Caki2 (cell line): ENCODE results near the gene CNP. TPM values are rescaled to one million over a fixed set of nuclear protein-coding genes. Genes with fewer than 3 reads are reported as not detected.
"Not testable (repeated sequence)": the region's sequence is repeated elsewhere in the genome, so short reads cannot be mapped to it uniquely, and the experiment has no call there.

Experiments
- DNase-seq: peaks from one replicate; pipeline ENCODE4 v3.0.0-alpha.2; 2015; ENCODE audit warnings: low read depth
- in situ Hi-C: cut with HindIII; loops from 2 replicates; pipeline ENCODE4 v1.10.0; 2016; ENCODE audit warnings: low sequenced_read_pairs, low pct_unique_long_range_greater_than_20kb, mixed read lengths
- total RNA-seq: library from RNA; depleted of rRNA; stranded (reverse); fragments of >200 nt; shearing (Covaris generic); gene quantifications from 2 replicates; pipeline ENCODE4 v1.2.3, GENCODE V29; 2014; ENCODE audit warnings: low replicate concordance; rRNA removed

CNP gene
- 50.2 and 67.0 TPM in 2 replicates for total RNA-seq

DNA sequence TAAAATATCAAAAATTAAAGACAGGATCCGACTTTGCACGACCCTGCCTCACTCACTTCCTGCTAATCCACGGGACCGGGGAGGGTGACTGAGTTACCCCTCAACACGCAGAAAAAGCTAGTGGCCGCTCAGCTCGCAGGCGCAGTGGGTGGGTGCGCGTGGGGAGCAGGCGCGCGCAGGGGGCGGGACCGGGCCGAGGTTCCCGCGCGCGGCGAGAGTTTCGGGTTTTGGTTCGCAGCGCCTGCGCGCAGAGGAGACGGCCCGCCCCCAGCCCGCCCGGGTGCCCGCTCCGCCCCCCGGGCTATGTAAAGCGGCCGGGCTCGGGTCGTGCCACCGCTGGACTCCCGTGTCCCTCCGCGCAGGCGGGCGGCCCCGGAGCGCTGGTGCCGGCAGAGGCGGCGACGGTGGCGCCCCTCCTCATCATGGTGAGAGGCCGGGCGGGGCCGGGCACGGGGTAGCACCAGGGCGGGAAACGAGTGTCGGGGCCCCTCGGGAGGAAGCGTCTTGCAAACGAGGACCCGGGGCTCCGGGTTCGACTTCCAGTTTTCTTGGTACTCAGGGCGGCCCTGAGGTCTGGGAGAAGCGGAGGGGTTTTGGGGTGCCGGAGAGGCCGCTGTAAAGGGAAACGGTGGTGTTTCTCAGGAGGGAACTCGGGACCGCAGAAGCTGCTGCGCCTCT lies at the start of gene CNP:
Gene CNP, plus strand, starts transcription at position 333 of the 678 bp plus-strand sequence. Its CDS starts 90 bp downstream, at position 423.
- peak; percentile 76 for DNase-seq
- in situ Hi-C loops, result no loop called here

DNA sequence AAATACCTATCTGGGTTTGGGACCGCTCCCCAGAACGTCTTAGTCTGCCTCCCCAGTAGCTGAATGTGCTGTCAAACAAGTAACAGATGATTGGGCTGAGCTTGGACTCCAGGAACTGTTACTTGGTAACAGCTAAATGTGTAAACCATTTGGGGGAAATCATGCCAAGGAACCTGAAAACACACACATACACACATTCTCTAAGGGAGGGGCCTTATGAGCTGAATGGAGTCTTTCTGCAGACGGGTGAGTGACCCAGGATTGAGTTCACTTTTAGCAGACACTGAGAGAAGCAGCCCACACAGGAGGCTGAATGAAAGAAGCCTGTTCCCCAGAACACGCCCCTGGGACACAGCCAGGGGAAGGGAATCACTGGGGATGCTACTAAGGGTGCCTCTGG lies 49.4 kb upstream of the CNP start:
- DNase-seq, result peak; percentile 50

DNA sequence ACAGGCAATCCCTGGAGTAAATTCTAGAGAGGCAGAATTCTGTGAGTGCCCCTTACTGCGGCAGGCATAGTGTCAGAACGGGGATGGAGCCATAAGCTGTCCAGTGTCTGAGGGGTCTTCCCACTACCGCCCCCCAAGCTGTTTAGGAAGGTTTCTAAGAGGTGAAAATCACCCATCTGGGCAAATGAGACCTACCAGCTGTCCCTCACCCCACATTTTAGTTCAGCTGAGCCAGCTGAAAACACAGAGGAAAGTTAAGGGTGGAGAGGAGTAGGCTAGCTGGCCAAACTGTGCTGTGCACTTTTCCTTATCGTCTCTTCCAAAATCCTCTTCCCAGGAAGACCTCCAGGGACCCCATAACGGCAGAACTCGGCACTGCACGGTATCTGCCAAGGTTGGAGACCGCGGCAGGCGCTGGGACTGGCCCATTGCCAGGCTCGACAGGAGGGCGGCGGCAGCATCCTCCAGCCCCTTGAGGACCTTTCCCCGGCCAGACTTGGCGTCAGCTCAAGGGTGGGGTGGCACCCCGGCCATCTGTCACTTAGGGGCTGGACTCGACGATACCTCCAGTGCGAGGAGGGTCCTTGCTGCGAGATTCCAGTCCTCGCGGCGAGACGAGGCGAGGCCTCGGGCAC lies 48.8 kb upstream of the CNP start:
- peak; percentile 38 for DNase-seq
- in situ Hi-C loops, result no loop called here

More for the DNA sequence above, 49.4 kb upstream of the CNP start:
- in situ Hi-C loops, result no loop called here

DNA sequence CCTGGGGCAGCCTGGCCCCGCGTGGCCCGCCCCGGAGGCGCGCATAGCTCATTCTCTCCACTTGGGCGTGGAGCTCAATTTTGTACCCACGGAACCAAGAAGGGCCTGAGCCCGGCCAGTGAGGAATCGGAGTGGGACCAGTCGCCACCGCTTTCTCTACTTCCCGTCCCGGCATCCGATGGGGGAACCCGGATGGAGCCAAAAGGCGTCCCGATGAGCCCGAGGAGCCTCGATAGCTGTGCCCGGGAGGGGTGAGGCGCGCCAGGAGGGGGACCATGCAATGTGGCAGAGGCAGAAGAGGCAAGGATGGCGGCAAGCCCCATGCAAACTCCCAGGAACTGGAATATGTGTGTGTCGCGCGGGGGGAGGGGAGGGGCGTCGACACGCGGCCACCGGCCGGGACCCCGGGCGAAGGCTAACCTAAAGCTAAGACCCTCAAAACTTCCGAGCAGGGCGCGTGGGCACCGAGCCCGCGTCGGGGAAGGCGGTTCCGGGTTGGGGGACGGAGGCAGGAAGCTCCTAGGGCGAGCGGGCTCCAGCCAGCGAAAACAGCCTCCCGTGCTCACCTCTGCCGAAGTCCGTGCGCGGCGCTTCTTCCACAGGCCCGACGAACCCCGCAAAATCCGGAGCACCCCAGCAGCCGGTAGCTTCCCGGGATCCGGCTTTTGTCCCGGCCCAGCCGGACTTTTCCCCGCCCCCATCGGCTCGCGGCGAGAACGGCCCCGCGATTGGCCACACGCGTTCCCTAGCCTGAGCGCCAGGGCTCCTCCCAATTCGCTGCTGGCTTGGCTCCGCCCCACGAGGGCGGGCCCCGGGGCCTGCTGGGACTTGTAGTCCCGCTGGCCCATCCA lies 48.1 kb upstream of the CNP start, which contains the start of gene ACLY:
Gene ACLY, minus strand, starts transcription at position 638 of the 851 bp plus-strand sequence. CDS start 5,078 bp downstream, outside the sequence.
- DNase-seq, result peak; percentile 96
- in situ Hi-C loops, result no loop called here

DNA sequence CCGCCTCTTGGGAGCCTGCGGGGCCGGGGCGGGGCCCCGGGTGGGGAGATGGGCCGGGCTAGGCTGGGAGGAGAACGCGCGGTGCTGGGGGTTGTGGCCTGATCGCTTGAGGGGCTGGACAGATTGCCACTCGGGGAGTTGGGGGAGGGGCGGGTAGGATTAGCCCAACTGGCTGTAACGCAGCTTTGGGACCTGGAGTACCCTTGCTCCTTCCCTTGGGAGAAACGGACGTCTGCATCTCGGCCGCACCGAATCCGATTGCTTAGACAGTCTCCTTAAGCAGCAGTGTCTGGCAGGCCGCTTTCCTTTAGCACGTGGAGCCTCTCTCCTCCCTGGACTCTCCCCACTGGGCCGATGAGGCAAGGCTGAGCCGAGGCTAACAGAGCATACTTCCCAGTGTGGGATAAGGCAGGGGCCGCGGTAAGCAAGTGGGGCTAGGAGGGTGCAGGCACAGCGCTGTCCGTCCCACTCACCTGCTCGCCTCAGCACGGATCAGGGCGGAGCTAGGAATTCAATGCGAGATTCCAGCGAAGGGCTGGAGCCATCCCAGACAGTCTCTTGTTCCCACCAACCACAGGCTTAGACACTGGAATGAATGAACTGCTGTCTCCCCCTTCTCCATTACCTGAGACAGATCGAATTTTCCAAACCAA lies 47.3 kb upstream of the CNP start:
- no peak for DNase-seq
- in situ Hi-C loops, result no loop called here

DNA sequence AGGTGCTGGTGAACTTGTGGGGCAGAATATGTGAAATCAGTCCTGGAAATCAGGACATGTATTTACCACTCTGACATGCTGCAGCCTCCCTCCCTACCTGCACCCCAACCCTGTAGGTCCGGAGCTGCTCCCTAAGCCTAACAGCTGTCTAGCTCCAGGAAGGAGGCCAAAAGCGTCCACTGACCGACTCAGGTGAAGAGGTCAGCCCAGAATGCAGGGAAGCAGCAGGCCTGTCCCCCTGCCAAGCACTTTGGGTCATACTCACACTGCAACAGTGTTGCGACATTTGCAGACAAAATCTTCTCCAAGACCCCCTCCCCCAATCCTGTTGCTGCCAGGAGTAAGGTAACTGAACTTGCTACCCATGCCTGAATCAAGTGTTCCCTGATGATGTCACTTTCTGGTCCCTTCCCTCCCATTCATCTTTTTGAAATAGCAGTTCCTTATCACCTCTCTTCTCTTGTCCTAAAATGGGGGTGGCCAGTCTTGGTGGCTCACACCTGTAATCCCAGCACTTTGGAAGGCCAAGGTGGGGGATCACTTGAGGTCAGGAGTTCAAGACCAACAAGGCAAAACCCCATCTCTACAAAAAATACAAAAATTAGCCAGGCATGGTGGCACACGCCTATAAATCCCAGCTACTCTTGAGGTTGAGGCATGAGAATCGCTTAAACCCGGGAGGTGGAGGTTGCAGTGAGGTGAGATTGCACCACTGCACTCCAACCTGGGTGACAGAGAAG lies 46.6 kb upstream of the CNP start:
- in situ Hi-C loops, result no loop called here
- DNase-seq, result peak; percentile 39

DNA sequence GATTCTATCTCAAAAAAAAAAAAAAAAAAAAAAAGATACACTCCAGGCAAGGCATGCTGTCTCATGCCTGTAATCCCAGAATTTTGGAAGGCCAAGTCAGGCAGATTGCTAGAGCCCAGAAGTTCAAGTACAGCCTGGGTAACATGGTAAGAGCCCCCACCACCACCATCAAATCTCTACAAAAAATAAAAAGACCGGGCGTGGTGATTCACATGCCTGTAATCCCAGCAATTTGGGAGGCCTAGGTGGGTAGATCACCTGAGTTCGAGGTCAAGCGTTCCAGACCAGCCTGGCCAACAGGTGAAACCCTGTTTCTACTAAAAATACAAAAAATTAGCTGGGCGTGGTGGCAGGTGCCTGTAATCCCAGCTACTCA lies 46.0 kb upstream of the CNP start:
- DNase-seq, result no peak
- in situ Hi-C loops, result no loop called here

DNA sequence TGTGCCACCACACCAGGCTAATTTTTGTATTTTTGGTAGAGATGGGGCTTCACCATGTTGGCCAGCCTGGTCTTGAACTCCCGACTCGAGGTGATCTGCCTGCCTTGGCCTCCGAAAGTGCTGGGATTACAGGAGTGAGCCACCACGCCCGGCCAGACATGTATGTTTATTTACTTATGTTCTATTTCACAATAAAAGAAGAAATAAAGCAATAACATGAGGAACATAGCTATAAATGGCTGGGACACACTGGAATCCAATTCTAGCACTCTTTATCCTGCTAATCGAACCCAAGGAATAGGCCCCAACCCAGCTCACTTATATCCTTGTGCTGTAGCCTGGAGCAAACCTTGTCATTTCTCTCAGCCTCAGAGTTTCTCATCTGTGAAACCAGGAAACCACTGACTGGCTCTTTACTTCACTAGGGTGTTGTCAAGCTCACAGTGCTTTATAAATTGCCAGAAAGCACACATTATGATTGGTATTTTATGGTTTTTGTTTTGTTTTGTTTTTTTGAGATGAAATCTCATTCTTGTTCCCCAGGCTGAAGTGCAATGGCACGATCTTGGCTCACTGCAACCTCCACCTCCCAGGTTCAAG lies 40.5 kb upstream of the CNP start:
- in situ Hi-C loops, result no loop called here

DNA sequence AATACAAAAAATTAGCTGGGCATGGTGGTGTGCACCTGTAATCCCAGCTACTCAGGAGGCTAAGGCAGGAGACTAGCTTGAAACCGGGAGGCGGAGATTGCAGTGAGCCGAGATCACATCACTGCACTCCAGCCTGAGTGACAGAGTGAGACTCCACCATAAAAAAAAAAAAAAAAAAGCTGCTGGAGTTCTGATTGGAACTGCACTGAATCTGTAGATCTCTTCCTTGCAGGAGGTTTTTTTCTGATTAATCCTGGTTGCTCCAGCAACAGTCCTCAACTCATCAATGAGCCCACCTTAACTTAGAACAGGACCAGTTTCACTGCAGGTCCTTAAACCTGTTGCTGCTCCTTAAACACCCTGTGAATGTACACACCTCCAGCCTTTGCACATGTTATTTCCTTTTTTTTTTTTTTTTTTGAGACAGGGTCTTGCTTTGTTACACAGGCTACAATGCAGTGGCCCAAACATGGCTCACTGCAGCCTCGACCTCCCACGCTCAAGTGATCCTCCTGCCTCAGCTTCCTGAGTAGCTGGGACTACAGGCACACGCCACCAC lies 37.8 kb upstream of the CNP start:
- no peak for DNase-seq
- in situ Hi-C loops, result no loop called here

More for the DNA sequence above, 40.5 kb upstream of the CNP start:
- DNase-seq, result no peak

DNA sequence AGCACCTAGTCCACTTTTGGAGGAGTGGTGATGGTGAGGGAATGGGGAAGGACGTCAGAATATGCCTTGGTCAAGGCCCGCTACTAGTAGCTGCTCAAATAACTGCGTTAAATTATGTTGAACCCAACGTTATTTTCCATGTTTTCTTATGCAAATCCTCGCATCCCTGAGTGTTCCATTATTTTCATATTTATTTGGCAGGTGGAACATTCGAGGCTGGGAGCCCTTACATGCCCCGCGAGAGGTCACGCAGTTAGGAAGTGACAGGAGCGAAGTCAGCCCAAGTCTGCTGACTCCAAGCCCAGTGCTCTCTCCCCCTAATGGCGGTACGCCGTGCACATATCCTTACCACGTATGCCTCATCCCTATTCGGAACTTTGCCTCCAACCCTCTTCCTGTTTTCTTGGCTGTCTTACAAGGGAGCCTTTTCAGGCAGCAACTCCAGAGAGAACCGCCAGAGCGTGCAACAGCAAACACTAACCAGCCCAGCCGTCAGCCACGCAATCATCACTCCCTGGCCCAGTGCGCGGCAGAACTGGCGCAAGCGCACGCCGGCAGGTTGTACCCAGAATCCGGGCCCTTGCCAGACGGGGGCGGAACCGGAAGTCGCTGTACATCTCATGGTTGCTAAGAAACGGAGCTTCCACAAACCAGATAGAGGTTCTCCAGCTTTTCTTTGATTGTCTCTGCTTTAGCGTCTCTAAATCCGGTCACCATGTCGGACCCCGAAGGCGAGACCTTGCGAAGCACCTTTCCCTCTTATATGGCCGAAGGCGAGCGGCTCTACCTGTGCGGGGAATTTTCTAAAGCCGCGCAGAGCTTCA lies 36.4 kb upstream of the CNP start, which contains the start of gene ODAD4:
Gene ODAD4, plus strand, starts transcription at position 609 of the 824 bp plus-strand sequence. Its CDS starts 107 bp downstream, at position 716.
- in situ Hi-C loops, result no loop called here

DNA sequence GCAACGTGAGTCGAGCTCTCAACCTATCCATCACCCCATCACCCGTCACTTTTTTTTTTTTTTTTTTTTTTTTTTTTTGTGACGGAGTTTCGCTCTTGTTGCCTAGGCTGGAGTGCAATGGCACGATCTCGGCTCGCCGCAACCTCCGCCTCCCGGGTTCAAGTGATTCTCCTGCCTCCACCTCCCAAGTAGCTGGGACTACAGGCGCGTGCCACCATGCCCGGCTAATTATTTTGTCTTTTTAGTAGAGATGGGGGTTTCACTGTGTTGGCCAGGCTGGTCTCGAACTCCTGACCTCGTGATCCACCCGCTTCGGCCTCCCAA lies 35.8 kb upstream of the CNP start:
- DNase-seq, in situ Hi-C loops: not testable (repeated sequence)

More for the DNA sequence above, 36.4 kb upstream of the CNP start, which contains the start of gene ODAD4:
- peak; percentile 97 for DNase-seq

DNA sequence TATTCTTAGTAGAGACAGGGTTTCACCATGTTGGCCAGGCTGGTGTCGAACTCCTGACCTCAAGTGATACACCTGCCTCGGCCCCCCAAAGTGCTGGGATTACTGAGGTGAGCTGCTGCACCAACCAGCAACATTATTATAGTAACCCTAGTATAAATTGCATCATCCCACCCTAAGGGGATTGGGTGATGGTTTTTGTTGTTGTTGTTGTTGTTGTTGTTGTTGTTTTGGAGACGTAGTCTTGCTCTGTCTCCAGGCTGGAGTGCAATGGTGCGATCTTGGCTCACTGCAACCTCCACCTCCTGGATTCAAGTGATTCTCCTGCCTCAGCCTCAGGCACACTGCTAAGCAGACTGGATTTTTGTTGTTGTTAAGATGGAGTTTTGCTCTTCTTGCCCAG lies 34.9 kb upstream of the CNP start:
- DNase-seq, in situ Hi-C loops: not testable (repeated sequence)

DNA sequence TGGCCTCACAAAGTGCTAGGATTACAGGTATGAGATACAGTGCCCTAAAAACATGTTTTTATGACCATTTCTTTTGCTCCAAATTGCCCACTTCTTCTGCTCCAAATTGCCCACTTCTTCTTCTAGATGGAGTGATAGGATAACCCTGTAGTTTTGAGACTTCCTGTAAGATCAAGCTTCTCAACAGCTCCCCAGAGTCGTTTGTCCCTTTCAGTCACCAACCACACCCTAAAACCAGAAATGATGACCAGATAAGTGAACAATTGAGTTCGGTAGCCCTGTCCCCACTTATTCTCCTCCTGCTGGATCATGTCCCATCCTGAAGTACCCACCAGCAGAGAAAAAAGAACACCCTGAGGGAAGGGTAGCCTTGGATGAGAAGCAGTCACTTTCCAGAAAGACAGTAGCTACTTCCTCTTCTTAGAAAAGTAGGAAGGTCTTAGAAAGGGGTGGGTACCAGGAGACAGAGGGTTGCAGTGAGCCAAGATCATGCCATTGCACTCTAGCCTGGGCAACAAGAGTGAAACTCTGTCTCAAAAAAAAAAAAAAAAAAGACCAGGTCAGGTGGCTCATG lies 33.7 kb upstream of the CNP start:
- DNase-seq, result no peak
- in situ Hi-C loops, result no loop called here

DNA sequence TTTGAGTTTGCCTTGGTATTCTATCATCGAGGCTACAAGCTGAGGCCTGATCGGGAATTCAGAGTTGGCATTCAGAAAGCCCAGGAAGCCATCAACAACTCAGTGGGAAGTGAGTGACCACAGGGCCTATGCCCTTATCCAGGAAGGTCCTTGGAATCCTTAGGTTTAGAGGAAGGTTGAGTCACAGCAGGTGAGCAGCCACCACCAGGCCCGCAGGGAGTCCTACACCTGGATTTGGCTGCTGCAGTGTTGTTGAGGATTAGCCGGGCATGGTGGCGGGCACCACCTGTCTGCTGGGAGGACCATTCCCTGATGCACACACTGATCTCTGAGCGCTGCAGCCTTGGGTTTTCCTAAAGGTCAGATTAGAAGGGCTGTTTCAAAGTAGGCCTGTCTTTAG lies 31.0 kb upstream of the CNP start:
- DNase-seq, result no peak
- in situ Hi-C loops, result no loop called here

DNA sequence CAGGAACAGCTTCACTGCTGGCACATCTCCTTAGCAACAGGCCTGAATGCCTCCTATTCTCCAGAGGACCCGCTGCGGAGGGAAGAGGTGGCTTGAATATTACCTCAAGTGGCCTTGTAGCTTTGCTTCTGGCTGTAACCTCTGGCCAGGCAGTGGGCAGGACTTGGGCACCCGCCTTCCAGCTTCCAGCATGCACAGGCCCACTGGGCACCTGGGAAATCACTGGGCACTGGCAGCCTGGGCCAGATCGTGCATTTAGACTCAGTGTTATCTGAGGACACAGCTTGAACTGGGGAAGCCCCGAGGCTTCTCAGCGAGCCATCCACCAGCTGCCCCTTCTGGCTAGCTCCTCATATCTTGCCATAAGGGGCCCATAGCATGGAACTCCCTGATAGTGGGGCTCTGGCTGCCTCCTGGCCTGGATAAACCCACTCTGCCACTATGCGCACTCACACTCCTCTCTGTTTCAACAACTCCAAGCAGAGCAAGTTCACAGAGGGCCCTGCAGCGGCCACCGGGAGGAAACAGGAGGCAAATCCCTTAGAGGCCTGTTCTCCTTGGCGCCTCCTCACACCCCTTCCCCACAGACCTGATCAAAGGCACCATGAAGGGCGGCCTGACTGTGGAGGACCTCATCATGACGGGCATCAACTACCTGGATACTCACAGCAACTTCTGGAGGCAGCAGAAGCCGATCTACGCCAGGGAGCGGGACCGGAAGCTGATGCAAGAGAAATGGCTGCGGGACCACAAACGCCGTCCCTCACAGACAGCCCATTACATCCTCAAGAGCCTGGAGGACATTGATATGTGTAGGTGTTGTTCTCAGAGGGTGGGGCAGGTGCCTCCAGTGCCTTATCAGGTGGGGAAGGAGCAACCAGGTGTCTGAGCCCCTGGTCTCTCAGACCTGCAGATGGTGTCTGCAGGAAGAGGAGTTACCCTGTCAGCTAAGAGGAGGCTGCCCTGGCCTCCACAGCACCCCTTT lies 28.3 kb upstream of the CNP start:
- DNase-seq, result no peak
- in situ Hi-C loops, result no loop called here
